Stimulated activated CD8-positive, alpha-beta memory T cell treated with anti-CD3 and anti-CD28 coated beads, Interleukin-2, amount 100 ng/mL, for 48 hours (primary cell): Measurements from ENCODE around the gene CNTRL.
"Not testable (repeated sequence)": the region's sequence is repeated elsewhere in the genome, so short reads cannot be mapped to it uniquely, and the experiment has no call there.

Experiments
- DNase-seq, 2 donors: peaks; one replicate each; pipeline ENCODE4 v3.0.0-alpha.2; 2020; ENCODE audit warnings: low read depth in 2 of 2

Gene CNTRL

DNA sequence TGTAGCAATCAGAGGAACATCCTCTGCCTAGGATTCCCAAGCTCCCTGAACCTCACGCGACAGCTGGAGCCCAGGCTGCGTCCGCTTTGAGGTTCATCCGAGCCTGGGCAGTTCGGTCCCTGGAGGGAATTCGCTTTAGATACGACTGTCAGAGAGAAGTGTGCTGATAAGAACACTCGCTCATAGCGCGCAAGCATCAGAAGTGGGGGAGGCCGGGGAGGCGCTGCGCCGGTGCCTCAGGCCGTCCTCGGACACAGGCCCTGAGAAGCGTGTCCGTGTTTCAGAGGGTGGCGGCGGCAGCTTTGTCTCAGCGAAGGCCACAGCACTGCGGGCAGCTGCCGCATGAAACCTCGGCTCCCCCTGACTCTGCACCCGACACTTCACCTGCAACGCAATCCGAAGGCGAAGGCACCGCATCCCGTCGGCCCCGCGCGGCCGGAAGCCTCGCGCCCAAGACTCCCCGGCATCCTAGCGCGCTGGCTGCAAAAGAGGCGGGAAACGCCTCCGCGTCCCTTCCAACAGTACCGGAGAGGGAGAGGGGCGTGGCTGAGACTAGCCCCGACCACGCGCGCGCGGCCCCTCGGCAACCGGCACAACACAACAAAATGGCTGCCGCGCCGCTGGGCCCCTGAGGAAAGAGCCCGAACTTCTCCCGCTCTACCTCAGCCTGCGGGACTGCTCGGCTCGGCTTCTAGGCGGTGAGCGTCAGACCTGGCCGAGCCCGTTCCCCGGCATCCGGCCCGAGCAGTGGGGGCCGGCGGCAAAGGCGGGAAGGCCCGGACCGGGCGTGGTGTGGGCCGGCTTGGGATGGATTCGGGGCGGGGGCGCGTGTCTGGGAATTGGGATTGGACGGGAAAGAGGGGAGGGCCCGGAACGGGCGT is at the start of gene CNTRL:
CNTRL (plus strand) TSS at position 586 of the 881 bp plus-strand sequence. CDS start 13,372 bp downstream, outside the sequence.
- peak; percentile 93 to 94 for DNase-seq

- no peak for DNase-seq
Measured at GRCh38 chr9:121026260-121026691, 48.5 kb upstream of the CNTRL start.

- no peak for DNase-seq
Measured at GRCh38 chr9:121026768-121027167, 48.0 kb upstream of the CNTRL start.

DNA sequence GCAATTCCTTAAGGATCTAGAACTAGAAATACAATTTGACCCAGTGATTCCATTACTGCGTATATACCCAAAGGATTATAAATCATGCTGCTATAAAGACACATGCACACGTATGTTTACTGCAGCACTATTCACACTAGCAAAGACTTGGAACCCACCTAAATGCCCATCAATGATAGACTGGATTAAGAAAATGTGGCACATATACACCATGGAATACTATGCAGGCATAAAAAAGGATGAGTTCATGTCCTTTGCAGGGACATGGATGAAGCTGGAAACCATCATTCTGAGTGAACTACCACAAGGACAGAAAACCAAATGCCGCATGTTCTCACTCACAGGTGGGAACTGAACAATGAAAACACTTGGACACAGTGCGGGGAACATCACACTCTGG is 46.5 kb upstream of the CNTRL start:
- not testable (repeated sequence) for DNase-seq

- no peak for DNase-seq
Measured at GRCh38 chr9:121029469-121029868, 45.3 kb upstream of the CNTRL start.

GRCh38 chr9:121034529-121034928 is 40.2 kb upstream of the CNTRL start:
- no peak for DNase-seq

DNA sequence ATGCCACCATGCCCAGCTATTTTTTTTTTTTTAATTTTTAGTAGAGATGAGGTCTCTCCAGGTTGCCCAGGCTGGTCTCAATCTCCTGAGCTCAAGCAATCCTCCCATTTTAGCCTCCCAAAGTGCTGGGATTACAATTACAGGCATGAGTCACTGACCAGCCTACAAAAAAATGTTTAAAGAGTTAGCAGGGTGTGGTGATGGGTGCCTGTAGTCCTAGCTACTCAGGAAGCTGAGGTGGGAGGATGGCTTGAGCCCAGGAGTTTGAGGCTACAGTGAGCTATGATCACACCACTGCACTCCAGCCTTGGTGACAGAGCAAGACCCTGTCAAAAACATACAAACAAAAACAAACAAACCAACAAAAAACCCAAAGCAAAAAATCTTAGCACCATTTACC is 39.0 kb upstream of the CNTRL start:
- DNase-seq, result not testable (repeated sequence)

DNA sequence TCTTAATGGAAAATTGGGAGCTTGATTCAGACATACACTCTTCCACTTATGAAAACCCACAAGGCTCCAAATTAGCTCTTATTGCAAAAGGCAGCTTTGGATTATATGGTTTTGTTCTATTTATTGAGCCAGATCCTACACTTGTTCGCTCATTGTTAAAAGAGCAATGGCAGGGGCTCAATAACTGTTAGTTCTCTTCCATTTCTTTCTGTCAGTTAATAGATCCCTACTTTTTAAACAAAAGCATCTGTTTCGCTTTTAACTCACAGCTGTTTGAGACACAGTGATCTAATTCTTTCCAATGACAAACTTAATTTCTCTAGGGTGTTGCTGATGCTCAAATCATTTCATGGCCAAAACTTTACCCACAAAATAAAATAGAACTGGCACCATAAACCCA is 36.4 kb upstream of the CNTRL start:
- DNase-seq, result no peak

GRCh38 chr9:121038804-121039203 is 36.0 kb upstream of the CNTRL start:
- DNase-seq, result no peak

DNA sequence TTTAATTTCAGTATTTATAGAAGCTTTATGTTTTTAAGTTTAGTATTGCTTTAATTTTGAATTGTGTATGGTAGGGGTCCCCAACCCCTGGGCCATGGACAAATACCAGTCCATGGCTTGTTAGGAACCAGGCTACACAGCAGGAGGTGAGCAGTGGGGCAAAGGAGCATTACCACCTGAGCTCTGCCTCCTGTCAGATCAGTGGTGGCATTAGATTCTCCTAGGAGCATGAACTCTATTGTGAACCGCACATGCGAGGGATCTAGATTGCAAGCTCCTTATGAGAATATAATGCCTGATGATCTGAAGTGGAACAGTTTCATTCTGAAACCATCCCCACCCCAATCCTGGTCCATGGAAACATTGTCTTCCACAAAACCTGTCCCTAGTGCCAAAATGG is 26.6 kb upstream of the CNTRL start:
- DNase-seq, result no peak

- DNase-seq, result no peak
Measured at GRCh38 chr9:121048618-121049017, 26.1 kb upstream of the CNTRL start.

DNA sequence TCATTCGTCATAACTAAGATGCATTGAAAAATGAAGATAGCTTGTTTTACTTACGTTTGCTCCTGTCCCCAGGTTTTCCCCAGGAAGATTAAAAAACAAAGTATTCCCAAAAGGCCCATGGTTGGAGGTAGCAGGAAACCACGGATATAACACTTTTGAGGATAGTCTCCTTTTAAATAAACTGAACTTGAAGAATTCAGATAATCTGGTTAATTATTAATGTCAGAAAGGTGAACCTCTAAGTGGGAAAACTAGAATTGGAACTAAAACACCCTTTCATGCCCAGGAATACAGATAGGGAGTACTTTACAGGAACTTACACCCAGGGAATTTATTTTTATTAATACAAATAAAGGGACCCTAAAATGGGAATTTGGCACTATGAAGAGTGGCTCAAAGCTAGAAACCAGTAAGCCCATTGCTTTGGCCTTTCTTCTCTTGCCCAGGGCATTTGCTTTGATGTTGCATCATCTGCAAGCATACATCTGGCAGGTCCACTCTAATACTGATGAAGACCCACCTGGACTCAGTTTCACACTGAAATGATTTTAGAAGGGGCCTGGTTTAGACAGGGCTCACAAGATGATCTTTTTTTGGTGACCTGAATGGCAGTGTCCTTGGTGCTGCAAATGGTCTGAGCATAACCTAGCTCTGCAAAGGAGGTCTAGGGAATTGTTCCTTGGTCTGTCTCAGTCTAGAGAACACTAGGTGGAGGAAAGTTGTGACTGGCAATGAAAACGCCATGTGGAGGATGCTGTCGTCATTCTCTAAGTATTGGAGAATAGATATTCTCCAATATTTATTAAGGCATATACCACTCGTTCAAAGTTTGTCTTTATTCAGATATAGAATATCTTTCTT is 24.4 kb upstream of the CNTRL start, which contains the start of gene C5:
C5 (minus strand) TSS at position 148 of the 861 bp plus-strand sequence; CDS start at position 119, 29 bp downstream.
- no peak for DNase-seq

DNA sequence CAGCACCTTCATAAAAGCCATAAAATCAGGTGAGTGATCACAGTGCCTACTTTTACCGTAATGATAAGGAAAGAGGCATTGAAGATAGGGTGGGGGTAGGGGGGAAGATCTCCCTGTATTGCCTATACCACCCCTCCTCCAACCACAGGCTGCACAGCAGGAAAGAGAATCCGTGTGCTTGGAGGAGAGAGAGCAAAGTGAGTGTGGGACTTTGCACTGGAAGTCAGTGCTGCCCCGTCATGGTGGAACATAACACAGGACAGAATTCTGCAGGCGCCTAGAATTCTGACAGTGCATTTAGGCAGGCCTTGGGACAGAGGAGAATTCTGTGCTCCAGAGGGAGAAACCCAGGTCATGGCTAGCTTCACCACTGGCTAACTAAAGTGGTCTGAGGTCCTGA is 21.2 kb upstream of the CNTRL start:
- no peak for DNase-seq

- DNase-seq, result no peak
Measured at GRCh38 chr9:121055642-121056143, 19.1 kb upstream of the CNTRL start.

GRCh38 chr9:121057821-121058220 is 16.9 kb upstream of the CNTRL start:
- DNase-seq, result no peak

- no peak for DNase-seq
Measured at GRCh38 chr9:121059513-121059912, 15.2 kb upstream of the CNTRL start.

DNA sequence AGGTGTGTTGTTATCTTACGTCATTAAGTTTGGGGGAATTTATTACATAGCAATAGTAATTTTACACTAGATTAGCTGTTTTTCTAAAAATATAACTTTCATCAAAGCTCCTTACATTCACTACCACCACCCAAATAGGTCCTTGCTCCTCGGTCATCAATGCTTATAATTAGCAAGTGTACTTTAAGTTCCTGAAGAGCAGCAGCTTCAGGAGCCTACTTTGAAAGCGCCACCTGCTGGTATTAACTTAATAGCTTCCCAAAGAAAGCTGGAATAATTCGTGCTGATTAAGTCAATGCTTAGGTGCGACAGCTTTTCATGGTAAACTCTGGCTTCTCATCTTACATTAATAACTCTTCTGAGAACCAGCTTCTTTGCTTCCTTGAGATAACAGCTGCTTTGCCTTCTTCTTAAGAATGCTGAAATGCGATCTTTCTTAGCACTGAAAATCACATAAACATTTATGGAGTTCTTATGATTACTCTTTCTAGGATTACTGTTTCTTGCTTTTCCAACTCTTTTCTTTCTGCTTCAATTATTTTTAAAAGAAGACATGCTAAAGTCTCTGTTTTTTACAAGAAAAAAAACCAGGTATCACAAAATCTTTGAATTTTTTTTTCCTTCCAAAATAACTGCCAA is 14.6 kb upstream of the CNTRL start:
- no peak for DNase-seq

DNA sequence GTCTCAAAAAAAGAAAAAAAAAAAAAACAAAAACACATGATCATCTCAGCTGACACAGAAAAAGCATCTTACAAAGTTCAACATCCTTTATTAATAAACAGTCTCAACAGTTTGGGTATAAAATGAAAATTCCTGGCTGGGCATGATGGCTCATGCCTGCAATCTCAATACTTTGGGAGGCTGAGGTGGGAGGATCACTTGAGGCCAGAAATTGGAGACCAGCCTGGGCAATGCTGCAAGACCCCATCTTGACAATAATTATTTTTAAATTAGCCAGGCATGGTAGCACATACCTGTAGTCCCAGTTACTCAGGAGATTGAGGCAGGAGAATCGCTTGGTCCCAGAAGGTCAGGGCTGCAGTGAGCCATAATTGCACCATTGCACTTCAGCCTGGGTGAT is 7.9 kb upstream of the CNTRL start:
- no peak for DNase-seq

GRCh38 chr9:121067640-121068039 is 7.1 kb upstream of the CNTRL start:
- no peak for DNase-seq

GRCh38 chr9:121069396-121069795 is 5.4 kb upstream of the CNTRL start:
- DNase-seq, result no peak

GRCh38 chr9:121071370-121071755 is 3.4 kb upstream of the CNTRL start:
- no peak for DNase-seq
